KG1 (cell line): Measurements from ENCODE around the gene GLRA2.

ENCODE experiments used
- DNase-seq: peaks from one replicate; lab custom pipeline; 2025; lab: John Stamatoyannopoulos, UW

The GLRA2 gene

DNA sequence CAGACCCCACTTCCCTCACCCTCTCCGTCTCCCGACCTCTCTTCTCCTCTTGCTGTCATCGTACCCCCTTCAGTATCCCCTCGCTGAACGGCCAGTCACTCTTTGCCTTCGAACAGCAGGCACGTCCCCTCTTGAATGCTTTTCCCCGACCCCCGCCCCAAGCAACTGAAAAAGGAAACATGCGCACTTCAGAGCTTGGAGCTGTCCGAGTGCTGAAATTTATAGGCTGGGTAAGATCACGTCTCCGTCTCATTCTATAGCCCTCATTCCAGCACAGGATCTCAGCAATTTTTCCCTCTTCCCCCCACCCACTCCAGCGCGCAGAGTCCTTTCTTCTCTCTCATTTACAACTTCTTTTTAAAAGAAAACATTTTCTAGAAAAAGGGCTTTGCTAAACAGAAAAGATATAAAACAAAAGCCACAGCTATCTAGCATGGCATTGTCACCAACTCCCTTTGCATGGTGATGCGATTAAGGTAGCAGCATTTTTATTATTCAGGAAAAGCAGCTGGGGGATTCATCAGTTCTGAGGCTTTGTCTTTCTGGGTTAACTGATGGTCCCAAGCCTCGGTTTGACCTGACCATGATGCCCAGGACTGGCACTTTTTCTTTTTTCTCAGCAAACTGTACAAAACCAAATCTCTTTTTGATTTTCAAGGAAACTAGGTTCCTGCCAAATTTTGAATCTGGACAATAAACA is at the start of gene GLRA2:
Gene GLRA2, plus strand, starts transcription at position 247 of the 700 bp plus-strand sequence. CDS start 522 bp downstream, outside the sequence.
- no peak for DNase-seq

DNA sequence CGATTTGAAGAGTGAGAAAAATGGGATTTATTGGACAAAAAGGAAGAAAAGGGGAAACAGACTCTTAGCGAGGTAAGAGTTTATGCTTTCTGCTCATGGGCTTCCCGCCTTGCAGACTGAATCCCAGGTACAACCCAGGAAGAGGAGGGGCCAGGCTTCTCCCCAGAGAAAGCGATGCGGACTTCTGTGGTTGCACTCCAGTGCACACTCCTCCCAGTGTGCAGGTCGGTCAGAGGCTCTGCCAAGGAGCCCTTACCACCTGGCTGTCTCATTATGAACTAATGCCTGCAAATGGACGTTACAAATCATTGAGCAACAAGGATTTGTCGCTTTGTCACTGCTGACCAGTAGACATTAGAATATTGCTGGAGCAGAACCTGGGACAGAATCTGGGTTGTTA is 39.9 kb upstream of the GLRA2 start:
- no peak for DNase-seq

GRCh38 chrX:14491689-14492088 is 37.6 kb upstream of the GLRA2 start:
- no peak for DNase-seq

DNA sequence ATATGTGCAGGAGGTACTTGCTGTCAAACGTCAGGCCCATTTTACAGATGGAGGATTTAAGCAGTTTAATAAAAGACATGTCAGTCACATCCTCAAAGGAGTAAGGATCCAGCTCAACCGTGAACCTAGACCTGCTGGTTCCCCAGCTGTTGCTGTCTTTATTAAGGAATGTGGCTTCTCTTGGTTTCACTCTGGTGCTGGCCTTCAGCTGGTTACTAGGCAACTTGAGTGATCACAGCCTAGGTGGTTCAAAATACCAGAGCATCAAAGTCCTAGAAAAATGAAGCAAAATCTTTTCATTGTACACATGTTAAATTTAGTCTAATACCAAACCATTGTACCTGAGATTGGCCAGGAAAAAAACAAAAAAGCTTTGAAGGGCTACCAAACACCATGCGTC is 32.7 kb upstream of the GLRA2 start:
- DNase-seq: no peak

DNA sequence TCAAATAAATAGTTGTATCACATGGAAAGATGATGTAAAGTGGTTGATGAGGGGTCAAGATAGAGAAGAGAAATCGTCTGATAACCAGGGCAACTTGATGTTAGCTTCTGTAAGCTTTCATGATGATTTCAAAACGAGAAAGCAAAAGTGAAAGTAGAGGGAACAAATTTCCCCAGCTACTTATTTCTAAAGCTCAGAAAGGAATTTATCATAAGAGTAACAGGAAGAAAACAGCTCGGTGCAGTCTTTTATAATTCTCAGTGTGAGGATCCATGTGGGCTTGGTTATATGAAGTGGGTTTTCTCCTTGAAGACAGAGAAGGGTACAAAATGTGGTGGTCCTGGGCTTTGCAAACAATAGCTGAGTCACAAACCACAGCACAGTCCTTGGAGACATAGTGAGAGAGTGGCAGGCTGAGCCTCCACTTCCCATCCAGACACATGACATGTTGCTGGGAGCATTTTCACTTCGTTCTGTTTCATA is 32.1 kb upstream of the GLRA2 start:
- peak; percentile 0 for DNase-seq

DNA sequence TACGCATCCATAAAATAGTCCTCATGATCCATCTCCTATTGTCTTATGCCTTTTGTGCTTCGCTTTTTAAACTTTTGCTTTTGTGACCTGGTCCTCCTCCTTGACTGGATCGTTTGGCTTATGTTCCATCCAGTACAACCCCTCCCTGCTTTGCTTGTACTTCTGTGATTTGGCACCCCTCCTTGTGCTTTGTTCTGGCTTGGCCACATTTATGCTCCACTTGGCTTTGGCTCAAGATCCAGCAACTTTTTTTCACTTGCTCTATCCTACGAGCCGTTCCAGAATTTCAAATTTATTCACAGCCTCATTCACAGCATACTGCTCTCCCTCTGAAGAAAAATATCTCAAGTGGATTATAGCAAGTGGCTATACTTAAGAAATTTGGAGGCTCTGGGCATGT is 28.0 kb upstream of the GLRA2 start:
- DNase-seq: no peak

DNA sequence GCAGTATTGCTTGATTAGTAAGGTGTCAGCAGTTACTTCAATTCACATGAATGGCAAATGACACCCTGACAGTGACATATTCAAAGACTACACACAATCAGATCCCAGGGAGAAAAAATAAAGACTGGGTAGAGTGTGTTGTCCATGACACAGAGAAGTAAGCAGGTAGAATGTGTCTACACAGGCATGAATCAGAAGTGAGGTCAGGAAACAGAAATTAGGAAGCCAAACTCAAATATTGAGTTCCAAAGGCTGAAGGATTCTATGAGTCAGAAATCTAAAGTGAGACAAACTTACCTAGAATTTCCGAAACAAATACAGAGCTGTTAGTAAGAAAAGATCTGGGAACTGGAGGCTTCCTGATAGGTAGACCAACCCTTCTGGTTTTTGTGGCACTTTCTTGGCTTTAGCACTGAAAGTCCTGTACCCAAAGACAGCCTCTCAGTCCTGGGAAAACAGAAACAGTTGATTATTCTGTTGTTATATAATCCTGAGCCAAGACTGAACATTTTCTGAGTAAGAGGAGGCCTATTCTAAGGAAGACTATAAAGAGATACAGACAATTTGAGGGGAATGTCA is 24.3 kb upstream of the GLRA2 start:
- DNase-seq: no peak

GRCh38 chrX:14505648-14506047 is 23.7 kb upstream of the GLRA2 start:
- no peak for DNase-seq

DNA sequence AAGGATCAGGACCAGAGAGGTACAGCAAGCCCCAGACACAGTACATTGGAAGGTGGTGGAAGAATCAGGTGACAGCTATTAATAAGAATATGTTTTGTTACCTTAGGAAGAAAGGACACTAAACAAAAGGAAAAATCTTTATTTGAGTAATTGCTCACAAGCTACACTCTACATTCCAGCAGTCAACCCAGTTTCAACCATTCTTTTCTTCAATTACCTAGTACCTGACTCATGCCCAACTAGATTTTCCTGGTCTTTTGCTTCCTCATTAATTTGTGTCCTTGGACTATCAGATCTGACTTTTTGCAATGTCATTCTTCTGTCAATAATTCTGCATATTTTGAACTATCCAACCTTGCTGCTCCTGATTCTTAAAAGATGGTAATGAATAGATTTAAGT is 22.5 kb upstream of the GLRA2 start:
- DNase-seq: no peak

DNA sequence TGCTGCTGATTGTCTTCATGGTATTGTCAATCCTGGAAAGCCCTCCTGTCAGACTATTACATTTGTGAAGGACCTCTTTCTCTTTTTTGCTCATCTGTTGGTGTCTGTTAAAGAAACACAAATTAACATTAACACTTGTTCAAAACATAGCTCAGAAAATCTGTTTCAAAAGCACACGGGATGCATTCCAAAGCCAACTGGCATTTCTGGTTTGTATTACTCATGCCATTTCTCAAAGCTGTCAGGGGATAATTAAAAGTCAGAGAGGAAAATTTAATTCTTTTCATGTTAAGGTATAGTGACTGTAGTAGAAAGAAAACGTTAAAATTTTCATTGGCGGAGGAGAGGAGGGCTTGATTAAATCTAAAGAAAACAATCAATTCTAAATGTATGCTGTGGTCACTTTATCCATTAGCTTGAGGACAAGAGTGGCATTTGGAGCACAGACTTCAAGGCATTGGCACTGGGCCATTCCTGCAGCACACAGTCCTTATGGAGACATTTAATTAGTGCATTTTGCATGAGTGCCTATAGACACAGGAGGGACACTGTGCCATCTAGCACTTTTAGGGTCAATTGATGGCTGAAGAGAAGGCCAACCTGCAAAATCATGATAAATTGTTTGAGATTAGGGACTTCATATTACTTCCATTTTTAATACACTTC is 21.2 kb upstream of the GLRA2 start:
- no peak for DNase-seq

DNA sequence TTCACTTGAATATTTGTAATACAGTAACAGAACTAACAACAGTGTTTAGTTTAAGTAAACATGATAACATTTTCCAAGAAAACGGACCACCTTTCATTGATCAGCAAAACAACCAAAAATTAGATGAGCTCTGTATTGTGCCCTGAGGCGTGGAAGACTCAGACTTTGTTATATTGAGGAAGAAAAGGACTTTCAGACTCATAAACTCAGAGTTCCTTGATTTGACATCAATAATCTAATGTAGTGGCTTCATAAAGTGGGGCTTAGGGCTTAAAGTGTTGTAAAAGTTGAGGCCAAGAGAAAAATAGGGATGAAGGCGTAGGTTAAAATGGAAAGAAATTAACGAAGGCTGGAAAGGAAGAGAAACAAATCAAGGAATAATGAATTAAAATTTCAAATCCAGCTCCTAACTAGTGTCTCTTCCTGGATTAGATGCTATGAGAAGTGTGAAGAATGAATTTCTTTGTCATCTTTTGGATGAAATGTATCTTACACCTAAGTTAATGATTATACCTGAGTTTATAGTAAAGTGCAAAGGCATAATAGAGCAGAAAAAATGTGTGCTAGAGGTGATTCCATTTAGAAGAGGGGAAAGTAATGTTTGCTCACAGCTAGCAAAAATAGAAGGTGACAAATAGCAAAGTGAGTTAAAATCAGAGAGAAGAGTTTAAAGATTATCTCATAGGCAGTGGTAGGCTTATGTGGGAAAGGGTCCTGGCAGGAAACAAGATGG is 19.8 kb upstream of the GLRA2 start:
- no peak for DNase-seq

DNA sequence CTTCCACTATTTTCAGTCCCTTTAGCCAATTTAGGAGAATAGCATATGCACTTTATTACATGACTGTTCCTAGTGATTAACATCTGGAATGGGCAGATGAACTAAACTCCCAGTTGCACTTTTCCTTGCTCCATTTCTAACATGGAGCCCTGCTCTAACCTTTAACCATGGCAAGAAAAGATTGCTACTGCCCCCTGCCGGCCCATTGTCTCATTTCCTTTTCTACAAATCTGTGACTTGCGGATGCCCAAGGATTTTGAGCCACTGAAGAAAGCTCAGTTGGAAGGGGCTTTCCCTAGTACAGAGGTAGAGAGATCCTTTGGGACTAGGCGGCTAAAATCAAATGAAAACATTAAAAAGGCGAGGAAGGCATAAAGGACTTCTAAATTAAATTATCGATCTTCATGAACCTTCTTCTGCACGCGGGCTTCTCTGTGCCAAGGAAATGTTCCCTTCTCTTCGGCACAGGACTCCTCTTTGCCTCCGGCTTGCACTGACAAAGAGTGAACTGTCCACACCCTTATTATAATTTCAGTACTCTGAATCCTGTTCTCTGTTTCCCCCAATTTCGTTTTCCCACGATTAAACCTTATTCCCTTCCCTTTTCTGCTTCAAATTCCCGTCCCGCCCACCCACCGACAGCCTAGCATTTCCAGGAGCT is 577 bp upstream of the GLRA2 start:
- DNase-seq: peak; percentile 0

- no peak for DNase-seq
Measured at GRCh38 chrX:14533867-14534266, 4.5 kb downstream of the GLRA2 start.

- DNase-seq: no peak
Measured at GRCh38 chrX:14546190-14546589, 16.9 kb downstream of the GLRA2 start.

DNA sequence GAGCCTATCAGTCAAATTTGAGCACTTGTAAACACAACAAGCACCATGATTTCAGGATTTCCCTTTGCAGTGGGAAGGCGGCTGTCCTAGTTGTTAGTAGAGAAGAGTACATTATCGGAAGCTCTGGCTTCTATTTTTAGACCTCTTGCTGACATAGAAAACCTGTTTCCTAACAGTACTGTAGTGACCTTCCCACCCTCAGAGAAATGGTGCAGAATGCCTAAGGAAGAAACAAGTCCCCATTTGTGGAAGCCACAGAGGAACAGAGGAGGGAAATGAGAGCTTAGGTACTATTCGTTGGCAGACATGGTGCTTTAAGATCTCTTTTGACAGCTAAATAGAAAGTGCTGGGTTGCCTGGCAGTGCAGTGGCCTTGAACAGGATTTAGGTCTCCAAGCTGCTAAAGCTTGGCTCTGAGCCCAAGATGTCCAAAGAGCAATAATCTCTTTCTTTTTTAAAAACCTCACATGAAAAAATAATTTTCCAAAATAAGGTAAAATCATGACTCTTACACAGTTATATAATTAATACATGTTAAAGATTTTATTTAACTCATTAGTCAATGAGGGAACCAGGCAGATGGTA is 24.9 kb downstream of the GLRA2 start:
- no peak for DNase-seq

DNA sequence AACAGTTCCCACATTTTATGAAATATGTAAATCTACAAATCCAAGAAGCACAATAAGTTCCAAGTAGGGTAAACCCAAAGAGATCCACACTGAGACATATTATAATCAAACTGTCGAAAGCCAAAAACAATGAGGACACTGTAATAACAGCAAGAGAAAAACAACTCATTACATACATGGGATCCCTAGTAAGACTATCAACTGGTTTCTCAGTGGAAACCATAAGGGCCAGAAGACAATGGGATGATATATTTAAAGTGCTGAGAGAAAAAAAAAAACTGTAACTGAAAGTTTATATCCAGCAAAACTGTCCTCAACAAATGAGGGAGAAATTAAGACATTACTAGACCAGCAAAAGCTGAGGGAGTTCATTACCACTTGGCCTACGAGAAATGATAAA is 34.7 kb downstream of the GLRA2 start:
- DNase-seq: no peak

- DNase-seq: no peak
Measured at GRCh38 chrX:14573161-14573560, 43.8 kb downstream of the GLRA2 start.

DNA sequence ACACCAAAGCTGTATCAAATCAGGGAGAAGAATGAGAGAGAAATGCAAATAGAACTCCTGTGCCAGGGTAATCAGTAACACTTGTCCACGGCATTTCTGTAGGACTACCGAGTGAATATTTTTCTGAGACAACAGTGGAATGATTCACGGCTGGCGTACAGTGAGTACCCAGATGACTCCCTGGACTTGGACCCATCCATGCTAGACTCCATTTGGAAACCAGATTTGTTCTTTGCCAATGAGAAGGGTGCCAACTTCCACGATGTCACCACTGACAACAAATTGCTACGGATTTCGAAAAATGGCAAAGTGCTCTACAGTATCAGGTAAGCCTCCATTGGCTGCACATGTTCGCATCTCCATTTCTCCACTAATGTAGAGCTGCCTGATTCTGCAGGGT is 51.7 kb downstream of the GLRA2 start:
- DNase-seq: no peak

GRCh38 chrX:14584548-14584947 is 55.2 kb downstream of the GLRA2 start:
- DNase-seq: no peak

DNA sequence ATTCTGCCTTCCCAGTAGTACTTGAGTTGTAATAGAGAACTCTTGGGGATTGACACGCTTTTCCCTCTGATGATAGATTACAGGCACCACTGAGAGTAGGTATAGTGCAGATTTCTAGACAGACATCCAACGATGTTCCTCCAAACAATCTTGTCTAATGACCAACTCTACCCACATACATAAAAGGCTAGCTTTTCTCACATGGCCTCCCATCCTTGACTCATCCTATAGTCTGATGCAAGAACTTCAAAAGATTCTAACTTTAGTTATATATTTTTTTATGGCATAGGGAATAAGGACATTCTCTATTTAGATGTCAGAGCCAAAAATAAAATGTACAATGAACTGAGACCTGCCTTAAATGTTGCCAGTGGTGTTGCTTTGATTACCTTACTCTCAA is 60.9 kb downstream of the GLRA2 start:
- DNase-seq: no peak

- no peak for DNase-seq
Measured at GRCh38 chrX:14590693-14591424, 61.5 kb downstream of the GLRA2 start.
